CD4-positive, alpha-beta T cell treated with Interleukin-12 subunit alpha and Interleukin-12 subunit beta, for 1 hour (primary cell): ENCODE data around the gene PHF1.

Source experiments
- DNase-seq: peaks from one replicate; pipeline ENCODE4 v3.0.0-alpha.2; 2020

The PHF1 gene

DNA sequence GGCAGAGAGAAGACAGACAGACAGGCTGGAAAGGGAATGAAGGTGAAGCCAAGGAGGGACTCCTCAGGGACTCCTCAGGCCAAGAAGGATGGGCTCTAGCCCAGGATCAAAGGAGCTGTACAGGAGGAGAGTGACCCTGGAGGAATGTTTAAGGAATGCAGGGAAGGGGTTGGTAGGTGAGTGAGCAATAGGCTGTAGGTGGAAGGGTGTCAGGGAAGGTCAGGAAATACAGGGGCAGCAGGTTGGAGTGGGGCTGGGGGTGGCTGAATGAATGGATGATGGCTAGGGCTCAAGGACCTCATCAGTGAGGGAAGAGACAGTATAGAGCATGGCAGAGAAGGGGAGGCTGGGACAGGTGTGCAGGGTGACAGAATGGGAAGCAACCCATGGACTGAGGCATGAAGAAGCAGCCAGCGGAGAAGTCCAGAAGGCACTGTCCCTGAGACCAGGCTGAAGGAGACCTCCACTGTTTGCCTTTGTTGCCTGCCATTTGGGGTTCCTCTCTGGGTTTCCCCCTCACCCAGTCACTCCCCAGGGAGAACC lies 22.3 kb downstream of the PHF1 start:
- no peak for DNase-seq

DNA sequence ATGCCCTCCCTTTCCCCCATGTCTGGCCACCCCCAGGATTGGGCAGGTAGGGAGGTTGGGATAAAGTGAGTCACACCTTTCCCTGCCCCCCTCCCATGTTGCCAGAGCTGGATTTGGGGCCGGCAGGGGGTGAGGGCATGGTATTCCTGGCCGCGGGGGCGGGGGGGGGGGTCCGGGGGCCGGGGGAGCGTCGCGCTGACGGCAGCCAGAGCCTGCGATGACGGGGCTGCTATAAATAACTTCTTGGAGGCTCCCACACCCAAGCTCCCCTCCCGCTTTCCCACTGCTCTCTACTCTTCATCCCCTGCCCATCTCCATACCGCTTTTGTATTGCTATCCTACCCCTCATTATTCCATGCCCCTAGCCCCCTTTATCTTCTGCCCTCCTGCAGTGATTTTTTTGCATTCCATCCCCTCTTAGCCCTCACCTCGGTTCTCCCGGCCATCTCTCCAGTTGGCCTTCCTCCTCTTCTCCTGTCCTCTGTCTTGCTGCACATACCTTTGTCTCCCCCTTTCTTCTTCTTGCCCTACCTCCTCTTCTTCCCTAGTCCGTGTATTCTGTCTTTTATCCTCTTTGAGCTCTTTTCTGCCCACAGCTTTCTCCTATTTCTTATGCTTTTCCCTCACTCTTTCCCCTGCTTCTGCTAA lies 22.9 kb downstream of the PHF1 start:
- no peak for DNase-seq

DNA sequence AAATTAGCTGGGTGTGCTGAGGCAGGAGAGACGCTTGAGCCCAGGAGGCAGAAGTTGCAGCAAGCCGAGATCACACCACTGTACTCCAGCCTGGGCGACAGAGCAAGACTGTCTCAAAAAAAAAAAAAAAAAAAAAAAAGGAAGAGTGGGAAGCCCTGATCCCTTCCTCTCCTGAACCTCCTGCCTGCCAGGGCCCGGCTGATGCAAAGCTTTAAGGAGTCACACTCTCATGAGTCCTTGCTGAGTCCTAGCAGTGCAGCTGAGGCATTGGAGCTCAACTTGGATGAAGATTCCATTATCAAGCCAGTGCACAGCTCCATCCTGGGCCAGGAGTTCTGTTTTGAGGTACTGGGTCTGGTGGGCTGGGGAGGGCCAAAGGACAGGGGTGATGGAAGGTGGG lies 24.1 kb downstream of the PHF1 start:
- DNase-seq, result no peak

DNA sequence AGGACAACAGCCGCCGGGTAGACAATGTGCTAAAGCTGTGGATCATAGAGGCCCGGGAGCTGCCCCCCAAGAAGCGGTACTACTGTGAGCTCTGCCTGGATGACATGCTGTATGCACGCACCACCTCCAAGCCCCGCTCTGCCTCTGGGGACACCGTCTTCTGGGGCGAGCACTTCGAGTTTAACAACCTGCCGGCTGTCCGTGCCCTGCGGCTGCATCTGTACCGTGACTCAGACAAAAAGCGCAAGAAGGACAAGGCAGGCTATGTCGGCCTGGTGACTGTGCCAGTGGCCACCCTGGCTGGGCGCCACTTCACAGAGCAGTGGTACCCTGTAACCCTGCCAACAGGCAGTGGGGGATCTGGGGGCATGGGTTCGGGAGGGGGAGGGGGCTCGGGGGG lies 26.9 kb downstream of the PHF1 start:
- no peak for DNase-seq

DNA sequence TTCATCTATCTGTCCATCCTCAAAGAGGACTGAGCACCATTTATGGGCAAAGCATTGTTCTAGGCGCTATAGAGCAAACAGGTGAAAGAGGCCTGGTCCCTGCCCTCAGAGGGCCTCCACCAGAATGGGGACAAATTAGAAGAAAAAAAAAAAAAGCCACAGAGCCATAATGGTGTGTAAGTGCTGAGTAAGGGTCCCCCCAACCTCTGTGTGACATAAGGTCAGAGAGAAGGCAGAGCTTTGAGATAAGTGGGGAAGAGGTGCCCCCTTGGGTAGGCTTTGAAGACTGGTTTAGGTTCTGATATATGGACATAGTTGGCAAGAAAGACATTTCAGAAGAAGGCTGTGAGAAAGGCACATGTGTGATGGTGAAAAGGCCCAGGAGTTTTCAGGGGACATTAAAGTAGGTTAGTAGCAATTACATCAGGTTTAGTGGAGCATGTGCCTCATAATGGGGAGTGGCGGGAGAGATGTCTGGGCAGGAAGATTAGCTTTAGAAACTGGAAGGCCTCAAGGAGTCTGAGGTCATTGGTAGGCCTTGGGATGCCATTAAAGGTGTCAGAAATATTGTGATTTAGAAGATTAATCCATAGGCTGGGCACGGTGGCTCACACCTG lies 28.3 kb downstream of the PHF1 start:
- no peak for DNase-seq

DNA sequence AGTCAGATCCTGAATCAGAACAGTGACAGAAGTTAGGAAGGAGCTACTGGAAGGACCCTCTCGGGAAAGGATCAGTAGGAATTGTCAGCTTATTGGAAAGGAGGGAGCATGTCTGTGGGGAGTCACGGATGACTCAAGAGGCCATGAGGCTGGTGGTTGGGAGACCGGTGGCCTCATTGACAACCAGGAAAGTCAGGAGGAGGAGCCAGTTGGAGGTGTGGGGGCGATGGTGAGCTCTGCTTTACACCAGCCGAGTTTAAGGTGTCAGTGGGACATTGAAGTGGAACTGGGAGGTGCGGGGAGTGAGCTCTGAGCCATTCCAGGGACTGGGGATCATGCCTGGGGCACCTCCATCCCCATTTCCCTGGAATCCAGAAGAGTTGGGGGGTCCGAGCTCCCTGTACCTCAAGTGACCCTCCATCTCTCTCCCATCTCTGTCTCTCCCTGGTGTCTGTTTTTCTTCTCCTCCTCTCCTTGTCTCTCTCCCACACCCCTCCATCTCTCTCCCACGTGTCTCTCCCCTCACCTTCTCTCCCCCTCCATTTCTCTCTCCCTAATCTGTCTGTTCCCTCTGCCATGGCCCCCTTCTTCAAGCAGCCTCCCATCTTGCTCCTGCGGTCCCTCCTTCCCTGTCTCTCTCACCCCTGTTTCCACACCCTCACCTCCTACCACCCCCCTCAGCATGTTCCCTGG lies 29.3 kb downstream of the PHF1 start:
- no peak for DNase-seq

DNA sequence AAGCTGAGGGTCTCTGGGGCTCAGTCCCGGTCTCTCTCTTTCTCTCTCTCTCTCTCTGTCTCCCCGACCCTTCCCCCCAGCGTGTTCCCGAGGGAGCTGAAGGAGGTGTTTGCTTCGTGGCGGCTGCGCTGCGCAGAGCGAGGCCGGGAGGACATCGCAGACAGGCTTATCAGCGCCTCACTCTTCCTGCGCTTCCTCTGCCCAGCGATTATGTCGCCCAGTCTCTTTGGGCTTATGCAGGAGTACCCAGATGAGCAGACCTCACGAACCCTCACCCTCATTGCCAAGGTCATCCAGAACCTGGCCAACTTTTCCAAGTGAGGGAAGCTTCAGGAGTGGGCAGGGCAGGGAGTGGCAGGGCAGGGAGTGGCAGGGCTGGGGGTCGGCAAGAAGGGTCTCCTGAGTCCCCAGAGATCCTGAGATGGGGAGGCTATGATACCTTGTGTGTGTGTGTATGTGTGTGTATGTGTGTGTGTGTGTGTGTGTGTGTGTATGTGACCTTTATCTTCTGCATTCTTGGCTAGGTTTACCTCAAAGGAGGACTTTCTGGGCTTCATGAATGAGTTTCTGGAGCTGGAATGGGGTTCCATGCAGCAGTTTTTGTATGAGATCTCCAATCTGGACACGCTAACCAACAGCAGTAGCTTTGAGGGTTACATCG lies 30.0 kb downstream of the PHF1 start:
- DNase-seq, result no peak

DNA sequence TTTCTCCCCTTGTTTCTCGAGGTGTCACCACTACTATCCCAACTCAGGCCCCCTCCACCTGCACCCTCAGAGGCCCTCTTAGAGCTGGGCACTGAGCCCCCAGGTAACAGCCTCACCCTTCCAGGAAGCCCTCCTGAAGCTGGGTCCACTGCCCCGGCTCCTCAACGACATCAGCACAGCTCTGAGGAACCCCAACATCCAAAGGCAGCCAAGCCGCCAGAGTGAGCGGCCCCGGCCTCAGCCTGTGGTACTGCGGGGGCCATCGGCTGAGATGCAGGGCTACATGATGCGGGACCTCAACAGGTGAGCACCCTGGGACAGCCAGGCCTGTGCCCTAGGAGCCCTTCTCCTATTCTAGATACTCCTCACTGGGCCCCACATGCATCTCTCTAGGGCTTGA lies 30.6 kb downstream of the PHF1 start:
- no peak for DNase-seq

DNA sequence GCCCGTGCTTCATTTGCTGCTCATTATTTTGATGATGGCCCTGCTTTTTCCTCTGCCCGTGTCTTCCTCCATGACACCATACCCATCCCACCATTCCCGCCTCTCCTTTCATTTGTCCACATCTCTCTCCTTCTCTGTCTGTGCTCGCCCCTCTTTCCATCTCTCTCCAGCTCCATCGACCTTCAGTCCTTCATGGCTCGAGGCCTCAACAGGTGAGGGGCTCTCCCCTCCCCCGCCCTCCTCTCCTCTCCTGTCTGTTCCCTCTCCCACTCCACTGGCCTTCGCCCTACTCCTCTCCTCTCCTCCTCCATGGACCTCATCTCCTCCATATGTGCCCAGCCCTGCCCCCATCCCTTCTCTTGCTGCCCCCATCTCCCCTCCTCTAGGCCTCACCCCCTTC lies 31.5 kb downstream of the PHF1 start:
- DNase-seq, result no peak

DNA sequence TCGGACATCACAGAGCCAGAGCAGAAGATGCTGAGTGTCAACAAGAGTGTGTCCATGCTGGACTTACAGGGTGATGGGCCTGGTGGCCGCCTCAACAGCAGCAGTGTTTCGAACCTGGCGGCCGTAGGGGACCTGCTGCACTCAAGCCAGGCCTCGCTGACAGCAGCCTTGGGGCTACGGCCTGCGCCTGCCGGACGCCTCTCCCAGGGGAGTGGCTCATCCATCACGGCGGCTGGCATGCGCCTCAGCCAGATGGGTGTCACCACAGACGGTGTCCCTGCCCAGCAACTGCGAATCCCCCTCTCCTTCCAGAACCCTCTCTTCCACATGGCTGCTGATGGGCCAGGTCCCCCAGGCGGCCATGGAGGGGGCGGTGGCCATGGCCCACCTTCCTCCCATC lies 32.2 kb downstream of the PHF1 start:
- no peak for DNase-seq

DNA sequence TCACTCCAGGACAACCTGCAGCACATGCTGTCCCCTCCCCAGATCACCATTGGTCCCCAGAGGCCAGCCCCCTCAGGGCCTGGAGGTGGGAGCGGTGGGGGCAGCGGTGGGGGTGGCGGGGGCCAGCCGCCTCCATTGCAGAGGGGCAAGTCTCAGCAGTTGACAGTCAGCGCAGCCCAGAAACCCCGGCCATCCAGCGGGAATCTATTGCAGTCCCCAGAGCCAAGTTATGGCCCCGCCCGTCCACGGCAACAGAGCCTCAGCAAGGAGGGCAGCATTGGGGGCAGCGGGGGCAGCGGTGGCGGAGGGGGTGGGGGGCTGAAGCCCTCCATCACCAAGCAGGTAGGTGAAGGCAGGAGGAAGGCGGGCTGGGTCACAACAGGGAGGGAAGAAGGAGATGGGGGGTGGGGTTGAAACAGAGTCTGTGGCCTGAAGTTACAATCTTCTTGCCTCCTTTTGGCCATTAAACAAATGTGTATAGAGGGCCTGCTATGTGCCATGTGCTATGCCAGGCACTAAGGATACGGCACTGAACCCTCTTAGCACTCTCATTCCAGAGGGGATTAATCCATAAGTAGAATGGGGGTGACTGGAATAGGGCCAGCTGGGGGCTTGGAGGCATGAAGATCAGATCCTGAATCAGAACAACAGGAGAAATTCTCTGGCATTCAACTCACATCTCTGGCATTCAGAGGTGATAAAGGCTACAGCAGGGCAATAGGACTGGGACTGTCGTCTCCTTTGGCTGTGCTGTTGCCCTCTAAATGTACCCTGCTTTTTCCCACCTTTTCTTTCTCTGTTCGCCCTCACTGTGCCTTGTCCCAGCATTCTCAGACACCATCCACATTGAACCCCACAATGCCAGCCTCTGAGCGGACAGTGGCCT lies 33.0 kb downstream of the PHF1 start:
- no peak for DNase-seq

DNA sequence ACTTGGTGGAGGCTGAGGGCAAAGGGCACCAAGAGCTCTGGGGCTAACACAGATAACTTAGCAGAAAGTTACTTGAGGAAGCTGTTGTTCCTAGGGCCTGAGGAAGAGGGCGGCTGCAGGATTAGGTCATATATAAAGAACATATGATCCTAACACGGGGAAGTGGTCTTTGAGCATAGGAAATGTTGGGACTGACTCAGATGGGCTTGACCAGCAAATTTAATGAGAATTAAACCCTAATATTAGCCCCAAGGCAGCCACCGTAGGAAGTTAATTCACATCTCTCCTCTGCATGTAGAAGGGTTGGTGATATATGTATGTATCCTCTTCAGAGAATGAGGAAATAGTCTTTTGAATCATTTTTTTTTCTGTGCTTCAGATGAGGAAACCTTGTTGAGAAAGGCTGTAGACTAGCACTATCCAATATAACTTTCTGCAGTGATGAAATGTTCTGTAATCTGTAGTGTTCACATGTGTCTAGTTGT lies 34.3 kb downstream of the PHF1 start:
- DNase-seq, result no peak

DNA sequence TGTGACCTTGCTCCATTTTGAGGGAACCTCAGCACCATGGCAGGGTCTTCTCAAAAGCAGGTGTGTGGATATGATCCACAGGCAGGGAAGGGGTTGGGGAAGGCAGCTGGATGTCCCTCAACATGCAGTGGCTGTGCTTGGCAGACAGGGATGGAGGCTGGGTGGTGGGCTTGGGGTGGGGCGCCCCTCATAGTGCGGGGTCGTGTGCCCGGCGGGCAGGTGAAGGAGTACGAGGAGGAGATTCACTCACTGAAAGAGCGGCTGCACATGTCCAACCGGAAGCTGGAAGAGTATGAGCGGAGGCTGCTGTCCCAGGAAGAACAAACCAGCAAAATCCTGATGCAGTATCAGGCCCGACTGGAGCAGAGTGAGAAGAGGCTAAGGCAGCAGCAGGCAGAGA lies 35.5 kb downstream of the PHF1 start:
- DNase-seq, result no peak

DNA sequence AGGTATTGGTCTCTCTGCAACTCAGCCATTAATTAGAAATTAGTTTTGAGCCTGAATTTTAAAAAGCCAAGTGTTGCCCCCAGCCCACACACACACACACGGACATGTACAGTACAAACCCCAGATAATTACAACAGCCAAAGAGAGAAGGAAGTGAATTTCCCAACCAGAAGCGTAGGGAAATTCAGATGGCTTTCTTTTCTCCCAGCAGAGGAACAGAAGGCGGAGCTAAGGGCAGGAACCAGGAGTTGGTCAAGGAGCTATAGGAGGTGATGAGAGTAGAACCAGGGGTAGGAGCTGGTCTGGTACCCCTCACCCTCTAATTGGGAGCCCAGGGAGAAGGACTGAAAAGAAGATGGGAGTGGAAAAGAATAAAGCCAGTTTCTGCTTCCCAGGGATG lies 39.6 kb downstream of the PHF1 start:
- no peak for DNase-seq

DNA sequence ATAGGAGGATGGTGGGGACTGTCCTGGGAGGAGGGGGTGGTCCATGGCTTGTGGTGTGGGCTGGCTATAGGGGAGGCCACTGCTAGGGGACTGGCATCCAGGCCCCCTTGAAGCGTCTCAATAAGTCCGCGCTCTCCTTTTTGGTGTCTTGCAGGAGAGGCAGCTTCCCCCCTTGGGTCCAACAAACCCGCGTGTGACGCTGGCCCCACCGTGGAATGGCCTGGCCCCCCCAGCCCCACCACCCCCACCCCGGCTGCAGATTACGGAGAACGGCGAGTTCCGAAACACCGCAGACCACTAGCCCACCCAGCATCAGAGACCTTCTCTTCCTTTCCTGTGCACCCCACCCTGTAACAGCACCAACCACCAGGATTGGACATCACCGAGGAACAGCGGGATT lies 40.8 kb downstream of the PHF1 start:
- no peak for DNase-seq

DNA sequence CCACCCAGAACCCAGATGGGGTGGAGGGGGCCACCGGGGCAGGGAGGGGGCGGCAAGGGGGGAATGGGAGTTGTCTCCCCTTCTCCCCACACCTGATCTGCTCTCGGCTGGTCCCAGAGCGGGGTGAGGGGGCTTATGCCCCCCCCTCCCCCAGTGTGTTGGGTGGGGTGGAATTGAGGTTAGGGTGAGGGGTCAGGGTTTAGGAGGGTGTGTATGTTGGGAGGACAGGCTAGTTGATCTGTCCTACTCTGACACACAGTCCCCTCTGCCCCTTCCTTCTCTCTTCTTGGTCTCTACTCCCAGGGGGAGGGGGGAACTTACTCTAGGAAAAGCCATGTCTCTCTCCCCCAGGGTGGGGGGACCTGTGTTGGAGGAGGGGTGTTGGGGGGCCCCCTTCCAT lies 41.7 kb downstream of the PHF1 start:
- DNase-seq, result no peak

DNA sequence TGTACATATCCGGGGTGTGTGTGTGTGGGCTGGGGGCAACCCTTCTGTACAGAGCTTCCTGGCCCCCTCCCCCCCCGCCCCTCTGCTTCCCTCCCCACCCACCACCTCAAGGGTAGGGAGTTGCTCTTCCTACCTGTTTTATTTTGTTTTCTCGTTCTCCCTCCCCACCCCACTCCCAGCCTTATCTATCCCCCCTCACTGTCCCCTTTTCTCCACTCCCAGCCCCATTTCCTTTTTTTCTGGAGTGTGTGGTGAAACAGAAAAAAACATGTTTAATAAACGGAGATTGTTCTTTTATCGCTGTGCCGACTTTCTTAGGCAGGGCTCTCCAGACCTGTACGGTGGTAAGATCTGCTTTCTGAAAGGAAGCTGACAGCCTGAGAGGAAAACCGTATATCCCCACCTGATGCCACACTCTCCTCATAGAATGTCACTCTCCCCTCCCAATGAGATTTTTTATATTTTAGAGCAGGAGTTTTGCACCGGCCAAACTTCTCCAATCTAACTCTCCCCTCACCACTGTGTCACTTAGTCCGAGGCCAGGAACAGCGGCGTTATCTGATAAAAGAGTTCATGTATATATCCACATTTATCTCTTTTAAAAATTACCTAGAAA lies 42.7 kb downstream of the PHF1 start:
- no peak for DNase-seq

DNA sequence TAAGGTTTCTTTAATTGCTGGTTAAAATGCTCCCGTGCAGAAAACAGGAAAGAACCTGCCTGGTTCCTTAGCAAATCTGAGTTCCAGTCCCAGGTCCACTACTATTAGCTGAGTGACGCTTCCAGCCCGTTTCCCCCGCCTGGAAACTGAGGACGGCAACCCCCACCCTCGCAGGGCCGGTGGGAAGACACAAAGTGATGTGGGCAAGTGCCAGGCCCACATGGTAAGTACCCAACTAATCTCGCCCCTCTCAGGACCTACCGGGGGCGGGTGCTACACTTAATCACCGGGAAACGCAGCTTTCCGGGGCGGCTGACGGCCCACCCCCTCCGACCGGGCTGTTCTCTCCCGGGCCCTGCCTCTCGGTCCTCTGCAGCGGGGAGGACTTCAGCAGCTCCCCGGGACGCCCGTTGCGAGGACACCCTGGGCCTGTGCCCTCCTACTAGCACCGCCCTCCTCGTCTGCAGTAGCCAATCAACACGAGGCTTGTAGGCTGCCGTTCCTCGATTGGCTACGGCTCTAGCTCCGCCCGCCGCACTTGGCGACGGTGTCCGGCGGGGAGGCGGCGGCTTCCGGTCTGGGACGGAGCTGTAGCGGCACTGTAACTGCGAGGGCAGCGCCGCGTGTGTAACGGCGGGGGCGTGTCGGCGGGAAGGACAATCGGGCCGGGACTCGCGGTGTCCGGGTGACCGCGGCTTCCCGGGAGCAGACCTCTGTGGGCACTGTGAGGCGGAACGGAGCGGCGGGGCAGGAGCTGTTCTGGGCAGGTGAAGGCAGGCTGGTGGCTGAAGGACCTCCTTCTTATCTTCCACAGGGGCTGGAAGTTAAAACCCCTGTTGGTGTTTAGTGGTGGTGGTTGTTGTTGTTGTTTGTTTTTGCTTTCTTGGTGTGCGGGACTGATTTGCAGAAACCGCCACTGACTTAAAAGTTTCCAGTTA lies 43.5 kb downstream of the PHF1 start, which contains the start of gene ZBTB9:
ZBTB9 (plus strand) TSS at position 568 of the 938 bp plus-strand sequence. CDS start 525 bp downstream, outside the sequence.
- peak; percentile 96 for DNase-seq

DNA sequence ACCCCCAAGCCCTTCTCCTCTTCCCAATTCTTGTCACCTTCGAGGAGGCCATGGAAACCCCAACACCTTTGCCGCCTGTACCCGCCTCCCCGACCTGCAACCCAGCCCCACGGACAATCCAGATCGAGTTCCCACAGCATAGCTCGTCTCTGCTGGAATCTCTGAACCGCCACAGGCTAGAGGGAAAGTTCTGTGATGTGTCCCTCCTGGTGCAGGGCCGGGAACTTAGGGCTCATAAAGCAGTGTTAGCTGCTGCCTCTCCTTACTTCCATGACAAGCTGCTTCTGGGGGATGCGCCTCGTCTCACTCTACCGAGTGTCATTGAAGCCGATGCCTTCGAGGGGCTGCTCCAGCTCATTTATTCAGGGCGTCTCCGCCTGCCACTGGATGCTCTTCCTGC lies 44.2 kb downstream of the PHF1 start:
- no peak for DNase-seq

DNA sequence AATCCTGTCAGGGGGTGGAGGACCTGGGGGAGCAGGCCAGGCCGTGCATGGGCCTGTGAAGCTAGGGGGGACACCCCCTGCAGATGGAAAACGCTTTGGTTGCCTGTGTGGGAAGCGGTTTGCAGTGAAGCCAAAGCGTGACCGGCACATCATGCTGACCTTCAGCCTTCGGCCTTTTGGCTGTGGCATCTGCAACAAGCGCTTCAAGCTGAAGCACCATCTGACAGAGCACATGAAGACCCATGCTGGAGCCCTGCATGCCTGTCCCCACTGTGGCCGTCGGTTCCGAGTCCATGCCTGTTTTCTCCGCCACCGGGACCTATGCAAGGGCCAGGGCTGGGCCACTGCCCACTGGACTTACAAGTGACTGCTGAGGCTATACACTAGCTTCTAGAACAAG lies 45.3 kb downstream of the PHF1 start:
- no peak for DNase-seq

DNA sequence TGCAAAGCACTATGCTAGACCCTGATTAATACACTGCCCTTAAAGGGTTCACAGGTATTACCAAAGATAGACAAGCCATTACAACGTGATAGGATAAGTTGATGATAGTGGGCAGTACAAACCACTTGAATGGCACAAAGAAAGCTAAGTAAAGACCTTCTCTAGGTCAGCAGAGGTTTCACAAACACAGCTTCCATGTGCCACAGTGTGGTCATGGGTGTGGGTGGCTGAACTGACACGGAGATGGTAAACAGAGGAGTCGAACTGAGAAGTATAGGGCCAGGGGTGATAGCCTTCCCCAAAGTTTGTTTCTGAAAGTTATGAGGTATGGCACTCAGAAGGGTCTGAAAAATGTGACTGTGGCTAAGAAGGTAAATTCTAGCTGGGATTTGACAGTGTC lies 47.9 kb downstream of the PHF1 start:
- DNase-seq, result no peak
